ENCODE measurements around the gene LPO.

DNA sequence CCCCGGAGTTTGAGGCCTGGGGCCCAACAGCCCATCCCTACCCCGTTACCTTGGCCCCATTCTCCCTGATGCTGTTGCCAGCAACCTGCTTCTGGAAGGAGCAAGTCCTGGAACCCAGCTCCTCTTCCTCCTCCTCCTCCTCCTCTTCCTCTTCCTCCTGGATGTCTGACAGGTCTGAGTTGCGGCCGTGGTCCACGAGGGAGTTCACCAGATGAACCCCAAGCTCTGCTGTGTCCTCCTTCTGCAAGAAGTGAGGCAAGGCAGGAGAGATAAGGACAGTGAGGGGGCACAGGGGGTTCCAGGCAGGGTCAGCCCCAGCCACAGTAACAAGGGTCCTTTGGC is 71.5 kb downstream of the LPO start:
- TF ChIP-seq POLR2A (IDR thresholded peaks at IDR 0.05; ENCODE audit: low read depth, low read length) (no peak), POLR2AphosphoS5 (IDR thresholded peaks at IDR 0.05; ENCODE audit: low read depth, low read length) (no peak)
